H9 (cell line): Measurements from ENCODE around the gene SLC48A1. TPM values are rescaled to one million over a fixed set of nuclear protein-coding genes. Genes with fewer than 3 reads are reported as not detected.

Source experiments
- DNase-seq: peaks from one replicate; pipeline ENCODE4 v3.0.0-alpha.2; 2017
- H2AFZ ChIP-seq: one replicate; pipeline ENCODE4 v1.6.1; 2013; ENCODE audit warnings: mild to moderate bottlenecking, low read length, control low read depth, moderate library complexity
- H2AK5ac ChIP-seq: 2 replicates; pipeline ENCODE4 v1.6.1; 2013; ENCODE audit warnings: low read length, control low read depth, mixed read lengths; ENCODE audit not compliant: insufficient read length
- H2BK120ac ChIP-seq: one replicate; pipeline ENCODE4 v1.6.1; 2013; ENCODE audit warnings: low read depth, mild to moderate bottlenecking, low read length, control low read depth, inconsistent platforms; ENCODE audit not compliant: poor library complexity, severe bottlenecking
- H2BK12ac ChIP-seq: 2 replicates; pipeline ENCODE4 v1.6.1; 2013; ENCODE audit warnings: low read length, control low read depth, mixed read lengths, low read depth; ENCODE audit not compliant: insufficient read length
- H2BK15ac ChIP-seq: 2 replicates; pipeline ENCODE4 v1.6.1; 2013; ENCODE audit warnings: low read depth, low read length, control low read depth
- H2BK20ac ChIP-seq: one replicate; pipeline ENCODE4 v1.6.1; 2013; ENCODE audit warnings: low read depth, mild to moderate bottlenecking, low read length, control low read depth, inconsistent platforms; ENCODE audit not compliant: poor library complexity, severe bottlenecking
- H2BK5ac ChIP-seq: 2 replicates; pipeline ENCODE4 v1.6.1; 2013; ENCODE audit warnings: low read length, control low read depth, mixed read lengths; ENCODE audit not compliant: insufficient read length
- H3K14ac ChIP-seq: 2 replicates; pipeline ENCODE4 v1.6.1; 2013; ENCODE audit warnings: low read length, control low read depth; ENCODE audit not compliant: insufficient read depth
- H3K18ac ChIP-seq: 2 replicates; pipeline ENCODE4 v1.6.1; 2013; ENCODE audit warnings: low read depth, mild to moderate bottlenecking, mixed read lengths, low read length, control low read depth; ENCODE audit not compliant: insufficient read length
- H3K23ac ChIP-seq: 2 replicates; pipeline ENCODE4 v1.6.1; 2013; ENCODE audit warnings: low read length, control low read depth, mixed read lengths, low read depth; ENCODE audit not compliant: insufficient read length
- H3K23me2 ChIP-seq: 2 replicates; pipeline ENCODE4 v1.6.1; 2013; ENCODE audit warnings: low read depth, mild to moderate bottlenecking, mixed read lengths, low read length, control low read depth; ENCODE audit not compliant: insufficient read length, poor library complexity, severe bottlenecking
- H3K27ac ChIP-seq: 2 replicates; pipeline ENCODE4 v1.5.1; 2013; ENCODE audit warnings: low read length, control low read depth, mixed read lengths, low read depth; ENCODE audit not compliant: insufficient read length
- H3K27me3 ChIP-seq: 2 replicates; pipeline ENCODE4 v1.6.1; 2013; ENCODE audit warnings: low read length, control low read depth, inconsistent platforms; ENCODE audit not compliant: insufficient read depth
- H3K4ac ChIP-seq: 2 replicates; pipeline ENCODE4 v1.6.1; 2013; ENCODE audit warnings: low read depth, mild to moderate bottlenecking, control low read depth, inconsistent platforms, low read length, moderate library complexity
- H3K4me1 ChIP-seq: 2 replicates; pipeline ENCODE4 v1.6.1; 2013; ENCODE audit warnings: low read length, control low read depth, inconsistent platforms; ENCODE audit not compliant: insufficient read depth
- H3K4me2 ChIP-seq: 2 replicates; pipeline ENCODE4 v1.6.1; 2013; ENCODE audit warnings: low read length, control low read depth, mixed read lengths; ENCODE audit not compliant: insufficient read length, insufficient read depth
- H3K56ac ChIP-seq: 2 replicates; pipeline ENCODE4 v1.6.1; 2013; ENCODE audit warnings: low read depth, mild to moderate bottlenecking, mixed read lengths, low read length, control low read depth; ENCODE audit not compliant: insufficient read length
- H3K79me1 ChIP-seq: 2 replicates; pipeline ENCODE4 v1.6.1; 2013; ENCODE audit warnings: low read depth, mild to moderate bottlenecking, moderate library complexity, low read length, control low read depth, inconsistent platforms; ENCODE audit not compliant: insufficient read depth, poor library complexity, severe bottlenecking
- H3K79me2 ChIP-seq: 2 replicates; pipeline ENCODE4 v1.6.1; 2013; ENCODE audit warnings: low read length, control low read depth, inconsistent platforms; ENCODE audit not compliant: insufficient read depth
- H3K9ac ChIP-seq: 2 replicates; pipeline ENCODE4 v1.6.1; 2013; ENCODE audit warnings: low read length, control low read depth, mixed read lengths; ENCODE audit not compliant: insufficient read length; ENCODE audit errors: extremely low read depth
- H3K9me3 ChIP-seq: one replicate; pipeline ENCODE4 v1.6.1; 2013; ENCODE audit warnings: low read depth, low read length, inconsistent platforms; ENCODE audit not compliant: control insufficient read depth
- H3T11ph ChIP-seq: one replicate; pipeline ENCODE4 v1.6.1; 2013; ENCODE audit warnings: mild to moderate bottlenecking, low read length, control low read depth, inconsistent platforms
- H4K20me1 ChIP-seq: one replicate; pipeline ENCODE4 v1.6.1; 2013; ENCODE audit not compliant: control insufficient read depth, insufficient read length, insufficient read depth
- H4K5ac ChIP-seq: 2 replicates; pipeline ENCODE4 v1.6.1; 2013; ENCODE audit warnings: low read depth, mild to moderate bottlenecking, mixed read lengths, low read length, control low read depth; ENCODE audit not compliant: insufficient read length
- H4K8ac ChIP-seq: replicated peaks from 2 replicates; pipeline ENCODE4 v1.6.1; 2013; ENCODE audit warnings: low read length, control low read depth, mixed read lengths, low read depth; ENCODE audit not compliant: insufficient read length
- H4K91ac ChIP-seq: 2 replicates; pipeline ENCODE4 v1.6.1; 2013; ENCODE audit warnings: low read depth, mild to moderate bottlenecking, moderate library complexity, mixed read lengths, low read length, control low read depth; ENCODE audit not compliant: insufficient read length
- H3K27ac Mint-ChIP-seq, 3 experiments: 2 replicates in 2 of 3; 3 replicates in 1 of 3; pipeline ENCODE4 v1.8.0; 2020 to 2021; ENCODE audit warnings: mixed read lengths in 3 of 3, mild to moderate bottlenecking in 1 of 3, moderate library complexity in 1 of 3
- H3K27me3 Mint-ChIP-seq: 2 replicates; pipeline ENCODE4 v1.8.0; 2021; ENCODE audit warnings: low read depth, mild to moderate bottlenecking, moderate library complexity, mixed read lengths
- H3K36me3 Mint-ChIP-seq, 3 experiments: 2 replicates in 2 of 3; 3 replicates in 1 of 3; pipeline ENCODE4 v1.8.0; 2020 to 2021; ENCODE audit warnings: low read depth in 3 of 3, mixed read lengths in 3 of 3; ENCODE audit not compliant: insufficient read depth in 1 of 3
- H3K4me1 Mint-ChIP-seq, 2 experiments: 2 replicates each; pipeline ENCODE4 v1.8.0; 2020; ENCODE audit warnings: mixed read lengths in 2 of 2
- H3K4me3 Mint-ChIP-seq, 2 experiments: 2 replicates in 1 of 2; 3 replicates in 1 of 2; pipeline ENCODE4 v1.8.0; 2020 to 2021; ENCODE audit warnings: mild to moderate bottlenecking in 2 of 2, mixed read lengths in 2 of 2, moderate library complexity in 1 of 2
- H3K9me3 Mint-ChIP-seq, 2 experiments: 2 replicates in 1 of 2; 3 replicates in 1 of 2; pipeline ENCODE4 v1.8.0; 2020; ENCODE audit warnings: mild to moderate bottlenecking in 2 of 2, mixed read lengths in 2 of 2, moderate library complexity in 1 of 2
- WGBS: extraction: QIAGEN DNeasy Blood & Tissue Kit; methylation state at CpG from one replicate; pipeline ENCODE4 v1.1.7; 2013; ENCODE audit warnings: missing lambda C conversion rate, low lambda C conversion rate, mixed read lengths; ENCODE audit not compliant: insufficient read length; ENCODE audit errors: extremely low coverage; 5-methylcytosine and 5-hydroxymethylcytosine counted together
- total RNA-seq: library from RNA; stranded (reverse); gene quantifications from 2 replicates; pipeline ENCODE4 v1.2.1, GENCODE V29; 2021
- TF ChIP-seq, protein P1 (sequence below): fragments of 200-600 bp; sonication (generic); conservative IDR thresholded peaks from 3 replicates; pipeline ENCODE4 v1.8.0; 2021; ENCODE audit warnings: antibody characterized with exemption, mild to moderate bottlenecking

SLC48A1 gene
- total RNA-seq, 1 experiment from 2014 or later = 10.6 TPM

GRCh38 chr12:47747126-47747525 lies 25.9 kb upstream of the SLC48A1 start:
- H2BK20ac ChIP-seq = no peak overlapping the region
- H3K4ac ChIP-seq = no peak overlapping the region
- no peak overlapping the region for H4K91ac ChIP-seq
- H3K9ac ChIP-seq = no peak overlapping the region
- H3K14ac ChIP-seq = no peak overlapping the region
- H3K27ac ChIP-seq = no peak overlapping the region
- no peak overlapping the region for H3K23ac ChIP-seq
- H3K27me3 Mint-ChIP-seq = peaks cover 7% of the 10 kb centered on the region
- H2AK5ac ChIP-seq = no peak overlapping the region
- no peaks in the 10 kb centered on the region for H3K79me1 ChIP-seq
- no CpG with 5 or more reads among the region's 4 CpGs for WGBS
- no peaks in the 10 kb centered on the region for H3K9me3 ChIP-seq
- peaks cover 4% of the 10 kb centered on the region; the same call in 1 of the 2 replicates for H3K4me1 ChIP-seq
- H3K27ac Mint-ChIP-seq = no peak overlapping the region
- TF ChIP-seq, protein P1, sequence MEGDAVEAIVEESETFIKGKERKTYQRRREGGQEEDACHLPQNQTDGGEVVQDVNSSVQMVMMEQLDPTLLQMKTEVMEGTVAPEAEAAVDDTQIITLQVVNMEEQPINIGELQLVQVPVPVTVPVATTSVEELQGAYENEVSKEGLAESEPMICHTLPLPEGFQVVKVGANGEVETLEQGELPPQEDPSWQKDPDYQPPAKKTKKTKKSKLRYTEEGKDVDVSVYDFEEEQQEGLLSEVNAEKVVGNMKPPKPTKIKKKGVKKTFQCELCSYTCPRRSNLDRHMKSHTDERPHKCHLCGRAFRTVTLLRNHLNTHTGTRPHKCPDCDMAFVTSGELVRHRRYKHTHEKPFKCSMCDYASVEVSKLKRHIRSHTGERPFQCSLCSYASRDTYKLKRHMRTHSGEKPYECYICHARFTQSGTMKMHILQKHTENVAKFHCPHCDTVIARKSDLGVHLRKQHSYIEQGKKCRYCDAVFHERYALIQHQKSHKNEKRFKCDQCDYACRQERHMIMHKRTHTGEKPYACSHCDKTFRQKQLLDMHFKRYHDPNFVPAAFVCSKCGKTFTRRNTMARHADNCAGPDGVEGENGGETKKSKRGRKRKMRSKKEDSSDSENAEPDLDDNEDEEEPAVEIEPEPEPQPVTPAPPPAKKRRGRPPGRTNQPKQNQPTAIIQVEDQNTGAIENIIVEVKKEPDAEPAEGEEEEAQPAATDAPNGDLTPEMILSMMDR = no peak
- no peak overlapping the region for H2BK120ac ChIP-seq
- H3T11ph ChIP-seq = no peak overlapping the region
- H4K5ac ChIP-seq = no peak overlapping the region
- H3K27me3 ChIP-seq = no peaks in the 10 kb centered on the region
- H4K8ac ChIP-seq = no peak overlapping the region
- no peak for DNase-seq
- H2BK12ac ChIP-seq = no peak overlapping the region
- H3K9me3 Mint-ChIP-seq = no peaks in the 10 kb centered on the region
- H3K4me2 ChIP-seq = no peak overlapping the region
- H2BK5ac ChIP-seq = no peak overlapping the region
- no peaks in the 10 kb centered on the region for H3K79me2 ChIP-seq
- no peak overlapping the region for H3K56ac ChIP-seq
- H3K36me3 Mint-ChIP-seq = peaks cover 0 to 10% (median 2%) of the 10 kb centered on the region in 3 experiments; a peak in 3 of 7 replicates
- no peak overlapping the region for H3K4me3 Mint-ChIP-seq
- H3K23me2 ChIP-seq = no peaks in the 10 kb centered on the region
- H2AFZ ChIP-seq = no peak overlapping the region
- H4K20me1 ChIP-seq = no peaks in the 10 kb centered on the region
- H2BK15ac ChIP-seq = no peak overlapping the region
- H3K4me1 Mint-ChIP-seq = peaks cover 23 to 27% of the 10 kb centered on the region in 2 experiments
- no peak overlapping the region for H3K18ac ChIP-seq
